HCT116 (cell line): Measurements from ENCODE around the gene BDNF.

Experiments used
- CEBPB ChIP-seq: IDR thresholded peaks from 2 replicates; pipeline ENCODE4 v1.6.1; 2012; ENCODE audit warnings: low read depth
- CTCF ChIP-seq, 3 experiments: fragments of 200-600 bp in 1 of 3; sonication (generic) in 1 of 3; IDR thresholded peaks in 2 of 3; conservative IDR thresholded peaks in 1 of 3; 2 replicates each; pipeline ENCODE4 v1.5.1; 2012 to 2017; ENCODE audit warnings: low read depth in 2 of 3, low read length in 2 of 3, antibody characterized with exemption in 1 of 3, borderline replicate concordance in 1 of 3, control low read depth in 1 of 3, mild to moderate bottlenecking in 1 of 3, mixed read lengths in 1 of 3, mixed run types in 1 of 3, moderate library complexity in 1 of 3; ENCODE audit not compliant: insufficient read depth in 1 of 3
- EZH2 ChIP-seq: fragments of 200-600 bp; sonication (generic); IDR thresholded peaks from 2 replicates; pipeline ENCODE4 v1.6.1; 2017; ENCODE audit warnings: antibody characterized with exemption, mixed run types
- EZH2phosphoT487 ChIP-seq: fragments of 200-600 bp; IDR thresholded peaks from 2 replicates; pipeline ENCODE4 v1.6.1; 2018; ENCODE audit warnings: antibody characterized with exemption, borderline replicate concordance
- FOSL1 ChIP-seq: IDR thresholded peaks from 2 replicates; pipeline ENCODE4 v1.6.1; 2012; ENCODE audit warnings: low read depth
- MAX ChIP-seq: IDR thresholded peaks from 2 replicates; pipeline ENCODE4 v1.6.1; 2012
- POLR2A ChIP-seq: IDR thresholded peaks from 2 replicates; pipeline ENCODE4 v1.7.0; 2011; ENCODE audit warnings: borderline replicate concordance; ENCODE audit not compliant: insufficient read depth, insufficient read length; ENCODE audit errors: extremely low read depth
- POLR2AphosphoS5 ChIP-seq: IDR thresholded peaks from 2 replicates; pipeline ENCODE4 v1.6.1; 2011; ENCODE audit warnings: mild to moderate bottlenecking, low read depth, low read length, moderate library complexity
- RAD21 ChIP-seq: IDR thresholded peaks from 2 replicates; pipeline ENCODE4 v1.6.1; 2012; ENCODE audit warnings: low read depth, mild to moderate bottlenecking
- REST ChIP-seq: IDR thresholded peaks from 2 replicates; pipeline ENCODE4 v1.6.1; 2012; ENCODE audit warnings: low read depth
- SP1 ChIP-seq: IDR thresholded peaks from 2 replicates; pipeline ENCODE4 v1.6.1; 2012; ENCODE audit warnings: low read depth
- ZNF274 ChIP-seq: fragments of 200-500 bp; sonication (Bioruptor generic); IDR thresholded peaks from 2 replicates; pipeline ENCODE4 v1.6.1; 2014; ENCODE audit warnings: mild to moderate bottlenecking, low read depth, low read length, inconsistent platforms

- TF ChIP-seq CTCF (IDR thresholded peaks at IDR 0.05 in 2 of 3, conservative IDR thresholded peaks at IDR 0.05 in 1 of 3; ENCODE audit: borderline replicate concordance in 1 of 3, insufficient read depth in 1 of 3, low read depth in 2 of 3, low read length in 2 of 3), result no peak
- no peak for TF ChIP-seq POLR2A
- no peak for TF ChIP-seq MAX
- TF ChIP-seq POLR2AphosphoS5, result no peak
- TF ChIP-seq SP1, result no peak
- TF ChIP-seq RAD21, result no peak
- no peak for TF ChIP-seq CEBPB
- no peak for TF ChIP-seq EZH2phosphoT487
- TF ChIP-seq FOSL1, result no peak
- no peak for TF ChIP-seq ZNF274
- peak; percentile 83 for TF ChIP-seq REST
- TF ChIP-seq EZH2, result no peak
Observed at GRCh38 chr11:27720277-27720830, 20.1 kb upstream of the BDNF start.
